Dermis blood vessel endothelial cell (primary cell): ENCODE data around the gene GET4. TPM values are rescaled to one million over a fixed set of nuclear protein-coding genes. Genes with fewer than 3 reads are reported as not detected.
"Not testable (repeated sequence)": the region's sequence is repeated elsewhere in the genome, so short reads cannot be mapped to it uniquely, and the experiment has no call there.

Source experiments
- DNase-seq: peaks from one replicate; pipeline ENCODE4 v3.0.0; 2010
- total RNA-seq: library from RNA; depleted of rRNA; stranded (reverse); fragments of >200 nt; gene quantifications from 2 replicates; pipeline ENCODE4 v1.2.3, GENCODE V29; 2014

GET4 gene
- total RNA-seq, 1 donor from 2014 or later = 35.4 TPM

DNA sequence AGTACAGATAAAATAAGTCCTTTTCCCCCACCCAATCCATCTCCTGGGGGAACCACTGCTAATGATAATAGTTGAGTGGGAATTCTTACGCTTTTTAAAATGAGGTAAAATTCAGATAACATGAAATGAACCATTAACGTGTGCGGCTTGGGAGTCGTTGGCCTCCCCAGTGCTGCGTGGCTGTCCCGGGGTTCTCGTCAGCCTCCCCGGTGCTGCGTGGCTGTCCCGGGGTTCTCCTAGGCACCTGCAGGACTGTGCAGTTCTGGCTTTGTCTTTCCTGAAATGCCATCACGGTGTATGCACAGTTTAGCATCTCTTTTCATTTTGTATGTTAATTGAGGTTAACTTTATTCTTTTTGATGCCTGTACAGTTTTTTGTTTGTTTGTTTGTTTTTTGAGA, 30.6 kb upstream of the GET4 start:
- DNase-seq = no peak

DNA sequence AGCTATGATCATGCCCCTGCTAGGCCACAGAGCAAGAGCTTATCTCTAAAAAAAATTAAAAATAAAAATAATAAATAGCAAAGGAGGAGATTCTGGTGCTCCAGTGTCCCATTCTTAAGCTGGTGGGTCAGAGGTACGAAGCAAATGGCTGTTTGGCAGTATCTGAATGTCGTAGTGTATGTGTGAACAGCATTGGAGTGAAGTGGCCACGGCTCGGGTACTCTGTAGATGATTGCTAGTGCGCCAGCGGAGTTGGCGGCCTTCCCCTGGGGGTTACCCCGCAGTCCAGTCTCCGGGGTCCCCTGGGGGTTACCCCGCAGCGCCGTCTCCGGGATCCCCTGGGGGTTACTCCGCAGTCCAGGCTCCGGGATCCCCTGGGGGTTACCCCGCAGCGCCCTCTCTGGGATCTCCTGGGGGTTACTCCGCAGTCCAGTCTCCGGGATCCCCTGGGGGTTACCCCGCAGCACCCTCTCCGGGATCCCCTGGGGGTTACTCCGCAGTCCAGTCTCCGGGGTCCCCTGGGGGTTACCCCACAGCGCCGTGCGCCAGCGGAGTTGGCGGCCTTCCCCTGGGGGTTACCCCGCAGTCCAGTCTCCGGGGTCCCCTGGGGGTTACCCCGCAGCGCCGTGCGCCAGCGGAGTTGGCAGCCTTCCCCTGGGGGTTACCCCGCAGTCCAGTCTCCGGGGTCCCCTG, 29.2 kb upstream of the GET4 start:
- not testable (repeated sequence) for DNase-seq

DNA sequence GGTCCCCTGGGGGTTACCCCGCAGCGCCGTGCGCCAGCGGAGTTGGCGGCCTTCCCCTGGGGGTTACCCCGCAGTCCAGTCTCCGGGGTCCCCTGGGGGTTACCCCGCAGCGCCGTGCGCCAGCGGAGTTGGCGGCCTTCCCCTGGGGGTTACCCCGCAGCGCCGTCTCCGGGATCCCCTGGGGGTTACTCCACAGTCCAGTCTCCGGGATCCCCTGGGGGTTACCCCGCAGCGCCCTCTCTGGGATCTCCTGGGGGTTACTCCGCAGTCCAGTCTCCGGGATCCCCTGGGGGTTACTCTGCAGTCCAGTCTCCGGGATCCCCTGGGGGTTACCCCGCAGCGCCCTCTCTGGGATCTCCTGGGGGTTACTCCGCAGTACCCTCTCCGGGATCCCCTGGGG, 28.6 kb upstream of the GET4 start:
- not testable (repeated sequence) for DNase-seq

GRCh38 chr7:849145-849544, 27.2 kb upstream of the GET4 start:
- no peak for DNase-seq

- no peak for DNase-seq
Observed at GRCh38 chr7:849781-850180, 26.6 kb upstream of the GET4 start.

- no peak for DNase-seq
Observed at GRCh38 chr7:851204-851603, 25.1 kb upstream of the GET4 start.

- DNase-seq = no peak
Observed at GRCh38 chr7:853366-854117, 22.8 kb upstream of the GET4 start.

DNA sequence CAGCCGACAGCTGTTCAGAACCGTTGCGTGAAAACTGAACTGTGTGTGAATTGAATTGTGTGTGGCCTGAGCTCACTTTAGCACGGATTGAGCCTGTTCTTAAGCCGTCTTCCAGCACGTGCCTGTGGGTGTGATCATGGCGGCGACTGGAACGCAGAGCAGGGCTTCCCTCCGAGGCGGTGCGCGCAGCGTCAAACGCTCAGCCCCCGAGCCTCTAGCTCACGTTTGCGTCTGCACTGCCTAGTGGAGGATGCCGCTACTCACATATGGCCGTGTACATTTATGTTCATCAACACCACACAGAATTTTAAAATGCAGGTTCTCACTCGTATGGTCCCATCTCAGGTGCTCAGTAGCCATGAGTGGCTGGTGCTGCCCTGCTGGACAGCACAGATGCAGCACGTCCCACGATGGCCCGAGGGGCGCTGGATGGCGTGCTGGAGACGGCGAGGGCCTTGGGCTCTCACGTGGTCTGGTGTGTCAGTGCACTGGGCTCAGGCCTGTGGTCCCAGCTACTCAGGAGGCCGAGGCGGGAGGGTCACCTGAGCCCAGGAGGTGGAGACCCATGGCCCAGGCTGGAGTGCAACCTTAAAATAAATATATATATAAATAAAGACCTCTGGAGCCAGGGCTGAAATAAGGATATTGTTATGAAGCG, 22.1 kb upstream of the GET4 start:
- no peak for DNase-seq

DNA sequence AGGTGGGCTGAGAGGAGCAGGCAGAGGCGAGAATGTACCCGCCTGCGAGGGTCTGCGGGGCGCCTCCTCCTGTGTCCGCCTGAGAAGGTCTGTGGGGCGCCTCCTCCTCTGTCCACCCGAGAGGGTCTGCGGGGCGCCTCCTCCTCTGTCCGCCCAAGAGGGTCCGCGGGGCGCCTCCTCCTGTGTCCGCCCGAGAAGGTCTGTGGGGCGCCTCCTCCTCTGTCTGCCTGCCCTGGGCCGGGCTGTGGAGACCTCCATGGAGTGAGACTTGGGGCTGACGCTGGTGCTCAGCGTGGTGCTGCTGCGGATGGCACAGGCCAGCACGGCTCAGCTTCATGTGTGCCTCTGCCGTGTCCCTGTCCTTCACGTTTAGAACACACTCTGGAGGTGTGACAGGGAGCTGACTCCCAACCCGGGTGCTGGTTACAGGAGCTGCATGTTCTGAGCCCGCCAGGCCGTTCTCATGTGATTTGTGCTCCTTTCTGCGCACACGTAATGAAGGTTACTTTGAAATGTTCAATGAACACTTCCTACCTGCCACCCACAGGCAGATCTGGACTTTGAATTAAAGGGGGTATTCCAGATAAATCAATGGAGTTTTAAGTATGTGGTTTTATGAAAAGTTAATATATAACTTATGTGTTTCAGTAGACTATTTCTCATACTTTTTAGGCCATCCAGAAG, 20.5 kb upstream of the GET4 start:
- no peak for DNase-seq

GRCh38 chr7:856444-857095, 19.8 kb upstream of the GET4 start:
- DNase-seq = no peak

DNA sequence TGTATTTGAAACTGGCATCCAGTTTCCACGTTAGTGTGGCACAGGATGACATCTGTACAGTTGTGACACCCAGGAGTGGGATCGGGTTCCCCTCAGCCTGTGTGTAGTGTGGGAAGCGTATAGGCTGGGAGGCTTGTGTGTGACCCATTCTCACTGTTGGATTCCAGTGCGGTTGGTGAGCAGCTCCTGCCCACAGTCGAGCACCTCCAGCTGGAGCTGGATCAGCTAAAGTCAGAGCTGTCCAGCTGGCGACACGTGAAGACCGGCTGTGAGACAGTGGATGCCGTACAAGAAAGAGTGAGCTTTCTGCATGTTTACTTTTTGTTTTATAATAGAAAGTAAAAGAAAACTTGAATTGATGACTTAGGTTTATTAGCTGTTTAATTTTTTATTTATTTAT, 18.7 kb upstream of the GET4 start:
- DNase-seq = no peak

DNA sequence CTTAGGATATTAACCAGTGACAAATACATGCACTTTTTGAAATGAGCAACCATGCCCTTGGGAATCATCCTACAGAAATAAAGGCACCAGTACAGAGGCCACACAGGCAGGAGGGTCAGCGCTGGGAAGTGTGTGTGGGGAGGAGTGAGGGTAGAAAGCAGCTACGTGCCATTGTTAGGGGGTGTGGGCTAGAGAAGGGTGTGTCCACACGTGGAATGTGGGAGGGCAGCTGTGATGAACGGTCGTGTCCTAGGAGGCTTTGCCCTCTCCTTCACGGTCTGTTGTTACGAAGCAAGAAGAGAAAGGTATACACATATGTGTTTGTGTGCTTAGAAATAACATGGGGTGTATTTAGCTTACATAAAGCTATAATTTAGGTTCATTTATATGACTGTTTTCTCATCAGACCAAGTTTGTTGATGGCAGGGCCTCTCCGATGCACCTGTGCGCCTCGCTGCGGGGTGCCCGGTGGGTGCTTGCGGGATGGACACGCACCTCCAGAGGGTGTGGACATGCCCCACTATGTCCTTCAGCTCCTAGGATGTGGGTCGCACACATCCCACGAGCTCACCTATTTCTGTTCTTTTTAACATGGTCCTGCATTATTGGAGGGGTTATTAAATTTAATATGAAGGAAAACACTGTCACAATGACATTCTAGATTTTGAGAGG, 16.9 kb upstream of the GET4 start:
- no peak for DNase-seq

- DNase-seq = no peak
Observed at GRCh38 chr7:860149-860548, 16.2 kb upstream of the GET4 start.

GRCh38 chr7:861222-861621, 15.1 kb upstream of the GET4 start:
- no peak for DNase-seq

DNA sequence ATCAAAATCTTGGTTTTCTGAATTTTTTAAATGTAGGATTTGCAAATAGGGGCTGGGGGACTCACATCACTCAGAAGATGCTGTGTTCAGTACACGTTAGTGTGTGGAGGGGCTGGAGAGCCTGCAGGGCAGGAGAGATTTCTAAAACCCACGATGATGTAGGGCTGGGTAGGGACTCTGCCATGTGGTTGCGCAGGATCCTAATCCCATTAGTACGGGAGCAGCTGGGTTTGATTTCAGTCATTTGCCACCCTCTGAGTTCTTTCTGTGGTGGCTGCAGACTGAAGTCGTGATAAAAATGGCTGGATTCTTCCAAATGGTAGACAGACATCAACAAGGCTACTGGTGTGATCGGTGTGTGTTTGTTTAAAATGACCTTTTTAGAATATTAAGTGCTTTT, 14.2 kb upstream of the GET4 start:
- DNase-seq = no peak

DNA sequence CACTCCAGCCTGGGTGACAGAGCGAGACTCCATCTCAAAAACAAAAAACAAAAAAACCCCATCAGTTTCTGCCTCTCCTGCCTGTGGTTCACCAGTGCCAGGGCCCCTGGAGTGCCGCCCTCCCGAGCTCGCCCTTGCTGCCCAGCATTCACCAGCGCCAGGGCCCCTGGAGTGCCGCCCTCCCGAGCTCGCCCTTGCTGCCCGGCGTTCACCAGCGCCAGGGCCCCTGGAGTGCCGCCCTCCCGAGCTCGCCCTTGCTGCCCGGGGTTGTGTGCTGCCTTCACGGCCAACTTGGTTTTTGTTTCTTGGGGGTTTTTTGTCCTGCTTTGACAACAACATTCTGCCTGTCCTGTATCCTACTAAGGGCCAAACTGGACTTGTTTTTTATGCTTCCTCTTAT, 13.2 kb upstream of the GET4 start:
- no peak for DNase-seq

DNA sequence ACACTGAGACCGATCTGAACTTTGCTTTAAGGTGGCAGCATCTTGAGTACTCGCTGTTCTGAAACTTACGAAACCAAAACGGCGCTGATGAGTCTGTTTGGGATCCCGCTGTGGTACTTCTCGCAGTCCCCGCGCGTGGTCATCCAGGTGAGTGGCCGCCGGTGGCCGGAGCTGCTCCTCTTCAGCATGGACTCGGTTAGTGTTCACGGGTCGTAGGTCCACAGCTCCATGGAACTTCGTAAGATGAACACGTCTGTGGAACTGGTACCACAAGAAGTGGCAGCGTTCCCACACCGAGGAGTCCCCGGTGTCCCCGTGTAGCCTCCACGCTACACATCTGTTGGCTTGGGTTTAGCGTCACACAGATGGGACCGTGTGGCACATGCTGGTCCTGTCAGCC, 10.4 kb upstream of the GET4 start:
- DNase-seq = no peak

- DNase-seq = no peak
Observed at GRCh38 chr7:867001-867405, 9.4 kb upstream of the GET4 start.

- DNase-seq = no peak
Observed at GRCh38 chr7:867406-868188, 8.8 kb upstream of the GET4 start.

DNA sequence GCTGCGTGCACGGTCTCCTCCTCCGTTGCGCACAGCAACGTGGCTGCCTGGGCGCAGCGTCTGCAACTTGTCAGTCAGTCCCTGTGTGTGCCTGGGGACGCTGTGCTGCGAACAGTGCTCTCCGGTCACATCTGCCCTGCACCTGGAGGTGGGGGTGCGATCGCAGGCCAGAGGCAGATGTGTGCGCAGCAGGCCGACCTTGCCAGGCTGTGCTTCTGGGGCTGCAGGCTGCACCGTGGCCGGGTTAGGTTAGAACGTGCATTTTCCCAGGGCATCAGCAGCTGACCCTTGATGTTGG, 8.2 kb upstream of the GET4 start:
- no peak for DNase-seq

DNA sequence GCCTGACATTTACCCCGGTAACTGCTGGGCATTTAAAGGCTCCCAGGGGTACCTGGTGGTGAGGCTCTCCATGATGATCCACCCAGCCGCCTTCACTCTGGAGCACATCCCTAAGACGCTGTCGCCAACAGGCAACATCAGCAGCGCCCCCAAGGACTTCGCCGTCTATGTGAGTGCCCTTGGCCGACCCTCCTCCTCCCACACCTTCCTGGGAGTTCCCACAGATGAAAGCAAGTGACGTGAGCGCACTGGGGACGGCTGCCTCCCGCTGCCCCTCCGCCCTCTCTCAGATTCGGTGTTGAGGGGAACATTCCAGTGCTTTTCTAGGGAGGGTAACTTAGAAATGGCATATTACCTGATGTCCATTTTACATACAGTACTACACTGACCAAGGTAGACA, 7.0 kb upstream of the GET4 start:
- no peak for DNase-seq
